Measurements from ENCODE around the gene HNF1B.

The HNF1B gene

GRCh38 chr17:37731056-37731455 is 13.8 kb downstream of the HNF1B start:
- DNase-seq: no peak

- DNase-seq: no peak
Observed at GRCh38 chr17:37729905-37730304, 15.0 kb downstream of the HNF1B start.

GRCh38 chr17:37726891-37727675 is 17.8 kb downstream of the HNF1B start:
- no peak for DNase-seq

DNA sequence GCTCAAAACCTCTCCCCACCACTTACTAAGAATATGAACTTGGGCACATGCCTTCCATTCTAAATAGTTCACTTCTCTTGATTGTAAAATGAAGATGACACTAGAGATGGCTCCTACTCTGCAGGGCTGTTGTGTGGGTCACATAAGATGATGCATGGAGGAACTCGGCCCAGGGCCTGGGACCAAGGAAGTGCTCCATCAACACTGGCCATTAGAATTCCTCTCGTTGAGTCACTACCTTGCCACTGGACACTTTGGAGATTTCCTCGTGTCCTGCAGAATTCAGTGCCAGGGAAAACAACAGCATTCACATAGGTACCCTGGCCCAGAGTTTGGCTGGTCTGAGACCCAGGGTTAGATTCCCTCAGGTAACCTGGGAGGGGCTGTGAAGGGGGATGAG is 18.6 kb downstream of the HNF1B start:
- DNase-seq: no peak

DNA sequence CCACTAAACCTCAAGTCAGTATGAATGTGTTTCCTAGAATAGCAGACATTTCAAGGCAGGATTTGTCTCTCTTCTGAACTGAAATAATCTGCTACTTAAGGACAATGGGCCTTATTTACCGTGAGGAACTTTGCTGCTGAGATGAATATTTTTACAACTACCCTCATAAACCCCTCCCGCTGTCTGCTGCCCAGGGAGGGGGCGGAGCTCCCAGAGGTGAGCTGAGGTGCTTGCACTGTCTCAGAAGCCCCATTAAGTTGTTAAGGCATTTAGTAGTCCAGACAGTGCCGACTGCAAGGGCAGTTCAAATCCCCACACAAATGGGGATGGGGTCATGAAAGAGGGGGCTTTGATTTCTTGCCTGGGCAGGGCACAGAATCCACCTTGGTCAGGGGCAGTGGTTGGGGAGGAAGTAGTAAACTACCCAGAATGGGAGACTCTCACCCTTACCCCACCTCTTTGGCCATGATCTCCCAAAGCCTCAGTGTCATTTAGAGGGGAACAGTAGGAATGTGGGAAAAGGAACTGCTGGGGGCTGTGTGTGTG is 19.2 kb downstream of the HNF1B start:
- DNase-seq: no peak

DNA sequence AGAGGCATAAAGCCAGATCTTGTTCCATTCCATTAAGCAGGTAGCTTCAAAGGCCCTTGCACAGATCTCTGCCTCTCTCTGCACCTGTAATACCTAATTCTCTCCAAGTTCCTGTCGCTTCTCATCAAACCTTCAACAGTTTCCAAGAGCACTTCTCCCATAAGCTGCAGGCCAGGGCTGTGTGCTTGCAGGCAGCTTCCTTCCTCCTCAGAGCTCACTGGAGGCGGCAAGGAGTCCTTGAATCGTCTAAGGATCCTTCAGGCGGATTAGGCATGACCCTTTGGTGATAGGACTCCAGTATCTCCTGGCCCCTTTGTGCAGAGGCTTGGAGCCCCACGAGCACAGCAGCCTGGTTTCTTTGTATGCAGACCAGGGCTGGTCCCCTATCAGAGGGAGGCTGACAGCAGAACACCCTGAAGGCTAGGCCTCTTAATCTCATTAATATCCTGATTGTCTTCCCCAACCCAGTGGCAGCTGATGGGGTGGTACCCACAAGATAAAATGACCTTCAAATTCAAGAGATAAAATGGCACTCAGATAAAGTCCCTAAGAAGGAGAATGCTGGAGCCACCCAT is 19.8 kb downstream of the HNF1B start:
- no peak for DNase-seq

GRCh38 chr17:37720989-37721388 is 23.9 kb downstream of the HNF1B start:
- DNase-seq: no peak

DNA sequence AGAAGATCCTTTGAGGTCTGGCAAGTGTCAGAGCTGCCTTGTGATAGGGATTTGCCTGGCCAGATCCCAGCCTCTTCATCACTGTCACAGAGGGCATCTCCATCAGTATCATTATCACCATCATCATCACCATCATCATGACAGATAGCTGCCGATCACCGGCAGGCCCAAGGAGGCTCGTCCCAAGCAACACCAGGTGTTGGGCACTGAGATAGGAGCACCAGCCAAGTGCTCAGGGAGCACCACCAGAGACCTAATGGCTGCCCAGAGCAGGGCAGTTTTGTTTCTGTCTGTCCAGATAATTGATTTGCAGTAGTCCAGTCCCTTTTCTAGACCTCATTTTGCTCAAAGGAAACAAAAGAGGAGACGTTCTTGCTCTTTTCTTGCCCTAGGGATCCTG is 25.0 kb downstream of the HNF1B start:
- DNase-seq: no peak

GRCh38 chr17:37718324-37719048 is 26.4 kb downstream of the HNF1B start:
- DNase-seq: no peak

- DNase-seq: no peak
Observed at GRCh38 chr17:37717627-37718323, 27.1 kb downstream of the HNF1B start.

- DNase-seq: no peak
Observed at GRCh38 chr17:37714897-37715296, 30.0 kb downstream of the HNF1B start.

DNA sequence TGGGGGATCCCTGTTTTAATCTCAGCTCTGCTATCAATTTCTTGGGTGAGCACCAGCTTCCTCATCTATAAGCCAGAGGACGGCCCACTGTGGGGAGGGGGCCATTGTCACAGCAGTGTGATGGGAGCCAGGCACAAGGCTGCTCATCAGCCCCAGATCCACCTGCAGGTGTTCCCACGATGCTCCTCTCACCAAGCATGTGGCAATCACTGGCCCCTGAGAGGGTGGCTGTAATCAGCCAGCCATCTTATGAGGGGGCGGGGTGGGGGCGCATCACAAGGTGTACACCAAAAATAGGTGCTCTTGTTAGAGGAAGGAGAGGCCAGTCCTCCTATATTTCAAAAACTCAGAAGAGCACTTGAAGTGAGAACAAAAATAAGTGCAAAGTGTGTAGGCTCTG is 31.2 kb downstream of the HNF1B start:
- no peak for DNase-seq

DNA sequence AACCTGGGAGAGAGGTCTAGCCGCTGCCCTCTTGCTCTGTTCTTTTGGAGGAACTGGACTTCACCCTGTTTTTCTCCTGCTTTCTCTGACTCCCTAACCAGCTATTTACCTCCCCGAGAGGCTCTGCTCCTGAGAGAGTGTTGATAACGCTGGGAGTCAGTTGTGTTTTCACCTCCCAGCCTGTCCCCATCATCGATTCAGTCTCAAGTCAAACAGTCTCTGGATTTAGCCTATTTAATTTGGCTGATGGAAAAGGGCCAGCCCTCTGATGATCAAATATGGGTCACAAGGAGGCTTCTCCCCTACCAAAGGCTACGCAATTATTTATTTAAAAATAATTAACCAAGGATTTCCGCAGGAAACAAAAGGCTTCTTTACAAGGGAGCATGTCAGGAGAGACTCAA is 31.8 kb downstream of the HNF1B start:
- DNase-seq: no peak

- no peak for DNase-seq
Observed at GRCh38 chr17:37711113-37711512, 33.7 kb downstream of the HNF1B start.

- DNase-seq: peak; percentile 54
Observed at GRCh38 chr17:37710344-37710886, 34.4 kb downstream of the HNF1B start.

DNA sequence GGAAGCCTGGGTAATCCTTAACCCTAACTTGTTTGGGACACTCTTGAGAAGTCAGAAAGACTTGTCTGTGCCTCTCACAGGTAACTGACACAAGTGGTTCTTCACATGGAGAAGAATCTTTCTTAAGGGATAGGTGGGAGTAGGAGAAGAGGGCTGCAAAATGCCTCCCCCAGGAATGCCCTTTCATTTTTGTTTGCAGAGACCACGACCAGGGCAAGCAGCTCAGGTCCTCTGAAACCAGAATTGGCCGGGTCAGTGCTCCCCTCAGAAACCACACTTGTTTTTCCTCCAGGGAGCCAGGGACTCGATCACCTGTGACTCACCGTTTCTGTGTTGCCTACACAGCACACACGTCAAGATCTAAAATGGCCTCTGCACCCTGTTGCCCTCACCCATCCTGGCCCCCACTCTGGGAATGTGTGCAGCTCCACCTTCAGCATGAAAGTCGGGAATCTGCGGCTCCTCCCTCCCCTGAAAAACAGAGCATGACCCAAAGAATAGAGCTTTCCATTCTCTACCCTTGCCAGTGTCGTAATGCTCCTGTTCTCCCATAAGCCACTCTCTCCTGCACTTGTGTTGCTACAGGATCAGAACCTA is 36.1 kb downstream of the HNF1B start:
- DNase-seq: no peak

- DNase-seq: no peak
Observed at GRCh38 chr17:37708008-37708615, 36.7 kb downstream of the HNF1B start.

DNA sequence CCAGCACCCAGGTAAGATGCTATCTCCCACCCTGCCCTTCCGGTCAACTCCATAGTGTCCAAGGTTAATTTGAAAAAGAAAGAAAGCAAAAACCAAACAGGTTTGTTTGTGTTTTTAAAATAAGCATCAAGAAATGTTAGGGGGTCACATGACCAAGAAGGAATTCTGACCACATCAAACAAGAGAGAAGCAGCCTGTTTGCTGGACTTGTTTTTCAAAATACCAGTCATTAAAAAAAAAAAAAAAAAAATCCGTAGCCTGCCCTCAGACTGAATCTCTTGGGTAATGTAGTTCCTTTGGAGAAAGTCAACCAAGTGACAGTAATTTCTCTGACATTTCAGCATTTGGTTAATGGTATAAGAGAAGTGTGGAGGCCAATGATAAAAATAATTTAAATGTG is 38.4 kb downstream of the HNF1B start:
- DNase-seq: no peak

DNA sequence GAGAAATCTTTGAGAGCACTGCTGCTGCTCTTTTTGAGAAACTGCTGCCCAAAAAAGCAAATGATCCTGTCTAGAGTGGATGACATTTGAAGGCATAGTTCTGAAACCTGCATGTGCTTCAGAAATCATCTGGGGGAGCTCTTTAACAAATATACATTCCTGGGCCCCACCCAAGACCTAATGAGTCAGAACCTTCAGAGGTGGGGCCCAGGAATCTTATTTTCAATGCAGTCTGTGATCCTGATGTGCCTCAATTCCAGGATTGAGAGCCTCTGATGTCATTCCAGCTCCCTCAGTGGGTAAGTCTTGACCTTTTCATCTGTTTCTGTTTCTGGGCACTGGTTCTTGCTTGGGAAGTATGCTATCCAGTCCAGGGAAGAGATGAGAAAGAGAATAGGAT is 42.3 kb downstream of the HNF1B start:
- no peak for DNase-seq

- no peak for DNase-seq
Observed at GRCh38 chr17:37701496-37701898, 43.4 kb downstream of the HNF1B start.

DNA sequence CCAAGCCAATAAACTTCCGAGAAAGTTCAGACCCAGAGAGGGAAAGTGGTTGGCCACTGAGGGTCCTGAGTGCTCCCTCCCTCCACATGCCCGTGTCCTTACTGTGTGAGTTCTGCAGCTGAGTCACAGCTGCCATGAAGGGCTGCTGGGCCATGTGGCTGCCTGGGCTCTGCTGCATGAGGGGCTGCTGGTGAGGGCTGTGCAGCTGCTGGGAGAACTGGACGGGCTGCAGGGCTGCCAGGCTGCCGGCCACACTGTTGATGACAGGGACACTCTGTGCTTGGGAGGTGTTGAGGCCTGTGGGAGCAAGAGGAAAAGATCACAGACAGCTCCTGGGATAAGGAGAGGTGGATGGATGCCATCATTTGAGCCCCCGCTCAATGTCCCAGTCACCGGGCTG is 44.0 kb downstream of the HNF1B start:
- no peak for DNase-seq
